ENCODE data around the gene ADISSP. TPM values are rescaled to one million over a fixed set of nuclear protein-coding genes. Genes with fewer than 3 reads are reported as not detected.

The ADISSP gene
- total RNA-seq, 1 donor = 18.5 TPM

- DNase-seq (ENCODE audit: insufficient read length, low spot score, missing footprints) = peak; percentile 73
- H3K79me2 ChIP-seq (ENCODE audit: insufficient read depth, low read length) = no peaks in the 10 kb centered on the region
- TF ChIP-seq CTCF (IDR thresholded peaks at IDR 0.05; ENCODE audit: extremely low read depth, low read depth, low read length) = no peak
- no peak overlapping the region for H3K4me3 ChIP-seq (ENCODE audit: insufficient read depth, low read length)
- H3K36me3 ChIP-seq (ENCODE audit: insufficient read depth, low read length) = no peaks in the 10 kb centered on the region
- H4K20me1 ChIP-seq (ENCODE audit: insufficient read depth, low read length) = no peaks in the 10 kb centered on the region
- no peaks in the 10 kb centered on the region for H3K27me3 ChIP-seq (ENCODE audit: insufficient read depth, low read length)
- H3K4me2 ChIP-seq (ENCODE audit: insufficient read depth, low read length) = no peak overlapping the region
- H3K4me1 ChIP-seq (ENCODE audit: insufficient read depth, low read length) = no peaks in the 10 kb centered on the region
- no peak overlapping the region for H2AFZ ChIP-seq (ENCODE audit: low read length)
- H3K27ac ChIP-seq (ENCODE audit: low read depth, low read length) = no peak overlapping the region
- H3K9me3 ChIP-seq (ENCODE audit: low read depth, low read length) = no peaks in the 10 kb centered on the region
Observed at GRCh38 chr20:3711484-3711941, 56.0 kb downstream of the ADISSP start.

- Histone ChIP-seq H3K27me3 (ENCODE audit: insufficient read depth, low read length) (no peaks in the 10 kb centered on the region), H3K27ac (ENCODE audit: low read depth, low read length) (no peak overlapping the region), H4K20me1 (ENCODE audit: insufficient read depth, low read length) (no peaks in the 10 kb centered on the region), H3K4me2 (ENCODE audit: insufficient read depth, low read length) (no peak overlapping the region), H3K9me3 (ENCODE audit: low read depth, low read length) (no peaks in the 10 kb centered on the region), H3K4me3 (ENCODE audit: insufficient read depth, low read length) (no peak overlapping the region), H2AFZ (ENCODE audit: low read length) (no peak overlapping the region), H3K36me3 (ENCODE audit: insufficient read depth, low read length) (no peaks in the 10 kb centered on the region), H3K4me1 (ENCODE audit: insufficient read depth, low read length) (no peaks in the 10 kb centered on the region), H3K79me2 (ENCODE audit: insufficient read depth, low read length) (no peaks in the 10 kb centered on the region)
- TF ChIP-seq CTCF (IDR thresholded peaks at IDR 0.05; ENCODE audit: extremely low read depth, low read depth, low read length) = peak; percentile 86
- DNase-seq (ENCODE audit: insufficient read length, low spot score, missing footprints) = peak; percentile 97
Observed at GRCh38 chr20:3710703-3711483, 56.7 kb downstream of the ADISSP start.

GRCh38 chr20:3710011-3710466 lies 57.5 kb downstream of the ADISSP start:
- H3K79me2 ChIP-seq (ENCODE audit: insufficient read depth, low read length) = no peaks in the 10 kb centered on the region
- no peaks in the 10 kb centered on the region for H4K20me1 ChIP-seq (ENCODE audit: insufficient read depth, low read length)
- H3K4me1 ChIP-seq (ENCODE audit: insufficient read depth, low read length) = no peaks in the 10 kb centered on the region
- H3K4me2 ChIP-seq (ENCODE audit: insufficient read depth, low read length) = no peak overlapping the region
- H3K9me3 ChIP-seq (ENCODE audit: low read depth, low read length) = no peaks in the 10 kb centered on the region
- DNase-seq (ENCODE audit: insufficient read length, low spot score, missing footprints) = peak; percentile 60
- no peaks in the 10 kb centered on the region for H3K36me3 ChIP-seq (ENCODE audit: insufficient read depth, low read length)
- no peak overlapping the region for H2AFZ ChIP-seq (ENCODE audit: low read length)
- H3K27me3 ChIP-seq (ENCODE audit: insufficient read depth, low read length) = no peaks in the 10 kb centered on the region
- no peak overlapping the region for H3K27ac ChIP-seq (ENCODE audit: low read depth, low read length)
- no peak overlapping the region for H3K4me3 ChIP-seq (ENCODE audit: insufficient read depth, low read length)
- TF ChIP-seq CTCF (IDR thresholded peaks at IDR 0.05; ENCODE audit: extremely low read depth, low read depth, low read length) = no peak

GRCh38 chr20:3707508-3707899 lies 60.0 kb downstream of the ADISSP start:
- H3K4me2 ChIP-seq (ENCODE audit: insufficient read depth, low read length) = no peak overlapping the region
- peak; percentile 23 for DNase-seq (ENCODE audit: insufficient read length, low spot score, missing footprints)
- H3K27ac ChIP-seq (ENCODE audit: low read depth, low read length) = no peak overlapping the region
- H3K36me3 ChIP-seq (ENCODE audit: insufficient read depth, low read length) = no peaks in the 10 kb centered on the region
- H3K9me3 ChIP-seq (ENCODE audit: low read depth, low read length) = no peaks in the 10 kb centered on the region
- H3K27me3 ChIP-seq (ENCODE audit: insufficient read depth, low read length) = no peaks in the 10 kb centered on the region
- H4K20me1 ChIP-seq (ENCODE audit: insufficient read depth, low read length) = no peaks in the 10 kb centered on the region
- no peaks in the 10 kb centered on the region for H3K4me1 ChIP-seq (ENCODE audit: insufficient read depth, low read length)
- no peaks in the 10 kb centered on the region for H3K79me2 ChIP-seq (ENCODE audit: insufficient read depth, low read length)
- no peak overlapping the region for H2AFZ ChIP-seq (ENCODE audit: low read length)
- TF ChIP-seq CTCF (IDR thresholded peaks at IDR 0.05; ENCODE audit: extremely low read depth, low read depth, low read length) = no peak
- no peak overlapping the region for H3K4me3 ChIP-seq (ENCODE audit: insufficient read depth, low read length)

All from osteoblast (primary cell).